Measurements from ENCODE around the gene RALGAPA1.

The RALGAPA1 gene

GRCh38 chr14:35556548-35556947 lies 252.5 kb downstream of the RALGAPA1 start:
- Histone ChIP-seq H3K27ac (ENCODE audit: low read length) (no peak overlapping the region), H3K4me1 (ENCODE audit: control insufficient read depth in 1 of 2, insufficient read depth in 2 of 2, low read length in 2 of 2) (no peaks in the 10 kb centered on the region), H3K36me3 (ENCODE audit: control insufficient read depth in 1 of 2, insufficient read depth in 2 of 2, low read length in 2 of 2) (no peaks in the 10 kb centered on the region), H3K27me3 (ENCODE audit: low read depth, low read length) (no peaks in the 10 kb centered on the region), H3K9me3 (ENCODE audit: control insufficient read depth in 1 of 2, low read length in 2 of 2) (no peaks in the 10 kb centered on the region), H3K4me3 (ENCODE audit: low read depth in 1 of 2, low read length in 2 of 2) (no peak overlapping the region)

GRCh38 chr14:35553808-35554207 lies 255.3 kb downstream of the RALGAPA1 start:
- Histone ChIP-seq H3K36me3 (ENCODE audit: control insufficient read depth in 1 of 2, insufficient read depth in 2 of 2, low read length in 2 of 2) (peaks cover 0 to 1% of the 10 kb centered on the region in 2 donors), H3K9me3 (ENCODE audit: control insufficient read depth in 1 of 2, low read length in 2 of 2) (no peaks in the 10 kb centered on the region), H3K27me3 (ENCODE audit: low read depth, low read length) (no peaks in the 10 kb centered on the region), H3K4me3 (ENCODE audit: low read depth in 1 of 2, low read length in 2 of 2) (no peak overlapping the region), H3K27ac (ENCODE audit: low read length) (no peak overlapping the region), H3K4me1 (ENCODE audit: control insufficient read depth in 1 of 2, insufficient read depth in 2 of 2, low read length in 2 of 2) (no peaks in the 10 kb centered on the region)

- Histone ChIP-seq H3K27me3 (ENCODE audit: low read depth, low read length) (no peaks in the 10 kb centered on the region), H3K9me3 (ENCODE audit: control insufficient read depth in 1 of 2, low read length in 2 of 2) (no peaks in the 10 kb centered on the region), H3K36me3 (ENCODE audit: control insufficient read depth in 1 of 2, insufficient read depth in 2 of 2, low read length in 2 of 2) (peaks cover 4% of the 10 kb centered on the region in 2 donors), H3K4me3 (ENCODE audit: low read depth in 1 of 2, low read length in 2 of 2) (no peak overlapping the region), H3K4me1 (ENCODE audit: control insufficient read depth in 1 of 2, insufficient read depth in 2 of 2, low read length in 2 of 2) (no peaks in the 10 kb centered on the region), H3K27ac (ENCODE audit: low read length) (no peak overlapping the region)
Observed at GRCh38 chr14:35551081-35551480, 258.0 kb downstream of the RALGAPA1 start.

DNA sequence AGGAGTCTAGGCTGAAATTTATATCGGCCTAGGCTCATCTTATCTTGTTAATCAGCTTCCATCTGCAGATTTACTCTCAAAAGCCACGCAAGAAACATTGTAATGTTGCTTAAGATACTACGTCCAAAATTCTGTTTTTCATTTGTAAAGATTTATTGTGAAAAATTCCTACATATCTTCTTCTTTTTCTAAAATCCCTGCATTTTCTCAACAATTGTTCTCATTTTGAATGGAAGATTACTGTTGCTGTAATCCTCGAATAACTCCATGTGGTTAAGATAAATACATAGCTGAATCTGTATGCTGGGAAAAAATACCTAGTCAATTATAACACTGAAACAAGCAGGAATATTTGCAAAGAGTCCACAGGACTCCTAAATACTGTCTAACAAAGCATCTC lies 259.5 kb downstream of the RALGAPA1 start:
- no peaks in the 10 kb centered on the region for H3K9me3 ChIP-seq (ENCODE audit: control insufficient read depth in 1 of 2, low read length in 2 of 2)
- no peak overlapping the region for H3K27ac ChIP-seq (ENCODE audit: low read length)
- no peaks in the 10 kb centered on the region for H3K4me1 ChIP-seq (ENCODE audit: control insufficient read depth in 1 of 2, insufficient read depth in 2 of 2, low read length in 2 of 2)
- peaks cover 4% of the 10 kb centered on the region in 2 donors for H3K36me3 ChIP-seq (ENCODE audit: control insufficient read depth in 1 of 2, insufficient read depth in 2 of 2, low read length in 2 of 2)
- H3K27me3 ChIP-seq (ENCODE audit: low read depth, low read length), result no peaks in the 10 kb centered on the region
- H3K4me3 ChIP-seq (ENCODE audit: low read depth in 1 of 2, low read length in 2 of 2), result no peak overlapping the region

DNA sequence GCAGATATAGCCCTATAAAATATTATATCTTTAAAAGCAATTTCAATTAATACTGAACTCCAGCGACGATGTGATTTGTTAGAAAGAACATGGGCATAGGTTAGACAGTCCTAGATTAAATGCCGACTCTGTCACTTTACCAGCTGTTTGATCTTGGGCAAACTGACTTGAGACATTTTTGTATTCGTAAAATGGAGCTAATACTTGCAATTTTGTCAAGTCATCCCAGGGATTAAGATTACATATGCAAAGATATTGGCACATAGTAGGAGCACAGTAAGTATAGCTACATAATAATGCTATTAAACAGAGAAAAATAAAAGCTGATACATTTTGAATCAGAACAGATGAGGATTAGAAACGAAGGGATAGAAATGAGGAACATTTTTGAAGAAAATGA lies 266.1 kb downstream of the RALGAPA1 start:
- Histone ChIP-seq H3K4me3 (ENCODE audit: low read depth in 1 of 2, low read length in 2 of 2) (no peak overlapping the region), H3K27me3 (ENCODE audit: low read depth, low read length) (no peaks in the 10 kb centered on the region), H3K4me1 (ENCODE audit: control insufficient read depth in 1 of 2, insufficient read depth in 2 of 2, low read length in 2 of 2) (no peaks in the 10 kb centered on the region), H3K9me3 (ENCODE audit: control insufficient read depth in 1 of 2, low read length in 2 of 2) (no peaks in the 10 kb centered on the region), H3K36me3 (ENCODE audit: control insufficient read depth in 1 of 2, insufficient read depth in 2 of 2, low read length in 2 of 2) (peaks cover 0 to 6% of the 10 kb centered on the region in 2 donors), H3K27ac (ENCODE audit: low read length) (no peak overlapping the region)

DNA sequence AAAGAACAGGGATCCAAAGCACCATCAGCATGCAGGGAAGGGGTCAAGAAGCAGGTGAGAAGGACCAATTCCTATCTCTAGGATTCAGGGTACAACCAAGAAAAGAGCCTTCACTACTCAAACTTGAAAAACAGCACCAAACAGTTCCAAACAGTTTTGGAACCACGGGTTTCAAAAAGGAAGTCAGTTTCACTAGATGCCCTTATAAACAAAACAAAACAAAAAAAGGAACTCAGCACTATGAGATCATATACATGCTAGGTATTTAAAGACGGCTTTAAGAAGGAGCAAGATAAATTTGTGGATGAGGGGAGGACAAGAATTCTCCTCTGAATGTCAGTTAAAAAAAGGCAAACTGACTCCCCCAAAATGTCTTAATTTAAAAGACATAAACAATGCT lies 269.1 kb downstream of the RALGAPA1 start:
- Histone ChIP-seq H3K4me3 (ENCODE audit: low read depth in 1 of 2, low read length in 2 of 2) (no peak overlapping the region), H3K27ac (ENCODE audit: low read length) (no peak overlapping the region), H3K36me3 (ENCODE audit: control insufficient read depth in 1 of 2, insufficient read depth in 2 of 2, low read length in 2 of 2) (peaks cover 0 to 6% of the 10 kb centered on the region in 2 donors), H3K4me1 (ENCODE audit: control insufficient read depth in 1 of 2, insufficient read depth in 2 of 2, low read length in 2 of 2) (peaks cover 0 to 7% of the 10 kb centered on the region in 2 donors), H3K27me3 (ENCODE audit: low read depth, low read length) (peaks cover 9% of the 10 kb centered on the region), H3K9me3 (ENCODE audit: control insufficient read depth in 1 of 2, low read length in 2 of 2) (no peaks in the 10 kb centered on the region)

- Histone ChIP-seq H3K27ac (ENCODE audit: low read length) (no peak overlapping the region), H3K36me3 (ENCODE audit: control insufficient read depth in 1 of 2, insufficient read depth in 2 of 2, low read length in 2 of 2) (no peaks in the 10 kb centered on the region), H3K9me3 (ENCODE audit: control insufficient read depth in 1 of 2, low read length in 2 of 2) (no peaks in the 10 kb centered on the region), H3K4me1 (ENCODE audit: control insufficient read depth in 1 of 2, insufficient read depth in 2 of 2, low read length in 2 of 2) (peaks cover 0 to 29% of the 10 kb centered on the region in 2 donors), H3K4me3 (ENCODE audit: low read depth in 1 of 2, low read length in 2 of 2) (peak overlapping the region in 1 of 2 donors; percentile 84), H3K27me3 (ENCODE audit: low read depth, low read length) (peaks cover 39% of the 10 kb centered on the region)
Observed at GRCh38 chr14:35535483-35536112, 273.5 kb downstream of the RALGAPA1 start.

GRCh38 chr14:35534873-35535482 lies 274.1 kb downstream of the RALGAPA1 start:
- Histone ChIP-seq H3K4me1 (ENCODE audit: control insufficient read depth in 1 of 2, insufficient read depth in 2 of 2, low read length in 2 of 2) (peaks cover 0 to 29% of the 10 kb centered on the region in 2 donors), H3K36me3 (ENCODE audit: control insufficient read depth in 1 of 2, insufficient read depth in 2 of 2, low read length in 2 of 2) (no peaks in the 10 kb centered on the region), H3K9me3 (ENCODE audit: control insufficient read depth in 1 of 2, low read length in 2 of 2) (no peaks in the 10 kb centered on the region), H3K4me3 (ENCODE audit: low read depth in 1 of 2, low read length in 2 of 2) (peak overlapping the region in 1 of 2 donors; percentile 84), H3K27ac (ENCODE audit: low read length) (no peak overlapping the region), H3K27me3 (ENCODE audit: low read depth, low read length) (peaks cover 39% of the 10 kb centered on the region)

- Histone ChIP-seq H3K27me3 (ENCODE audit: low read depth, low read length) (peaks cover 39% of the 10 kb centered on the region), H3K36me3 (ENCODE audit: control insufficient read depth in 1 of 2, insufficient read depth in 2 of 2, low read length in 2 of 2) (no peaks in the 10 kb centered on the region), H3K9me3 (ENCODE audit: control insufficient read depth in 1 of 2, low read length in 2 of 2) (no peaks in the 10 kb centered on the region), H3K27ac (ENCODE audit: low read length) (no peak overlapping the region), H3K4me3 (ENCODE audit: low read depth in 1 of 2, low read length in 2 of 2) (peak overlapping the region; percentile 50 to 84), H3K4me1 (ENCODE audit: control insufficient read depth in 1 of 2, insufficient read depth in 2 of 2, low read length in 2 of 2) (peaks cover 0 to 29% of the 10 kb centered on the region in 2 donors)
Observed at GRCh38 chr14:35534208-35534872, 274.8 kb downstream of the RALGAPA1 start.

DNA sequence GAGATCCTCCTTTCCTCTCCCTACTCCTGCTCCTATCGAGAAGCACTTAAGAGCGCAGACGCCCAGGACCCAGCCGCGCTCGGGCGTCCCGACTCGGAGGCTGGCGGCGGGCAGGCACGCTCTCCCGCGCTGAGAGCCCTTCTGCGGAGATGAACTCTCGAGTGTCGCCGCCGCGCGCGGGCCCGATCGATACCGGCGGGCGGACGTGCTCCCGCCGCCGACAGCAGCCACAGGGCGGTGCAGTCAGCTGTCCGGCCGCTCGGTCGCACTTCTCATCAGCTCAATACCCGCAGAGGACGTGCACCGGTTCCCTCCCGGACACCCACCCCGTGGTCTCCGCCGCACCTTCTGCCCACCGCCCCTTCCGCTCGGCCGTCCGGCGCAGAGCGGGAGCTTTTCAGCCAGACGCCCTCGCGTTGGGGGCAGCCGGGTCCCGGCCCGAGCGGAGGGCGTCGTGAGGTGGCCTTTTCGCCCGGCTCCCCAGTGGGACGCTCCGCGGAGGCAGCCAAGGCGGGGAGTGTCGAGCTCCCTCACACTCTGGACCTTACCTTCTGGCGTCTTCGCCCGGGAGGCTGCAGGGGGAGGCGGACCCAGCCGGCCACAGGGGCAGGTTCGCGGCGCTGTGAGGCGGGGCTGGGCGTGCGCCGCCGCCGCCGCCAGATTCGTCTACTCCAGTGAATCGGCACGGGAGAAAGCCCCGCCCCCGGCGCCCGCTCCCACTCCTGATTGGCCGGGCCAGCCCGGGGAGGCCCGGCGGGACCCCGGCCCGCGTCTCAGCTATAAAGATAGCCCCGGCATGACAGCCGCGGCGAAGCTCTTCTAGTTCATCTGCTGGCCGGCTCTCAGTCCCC lies 275.5 kb downstream of the RALGAPA1 start, which contains the start of gene INSM2:
Gene INSM2, plus strand, starts transcription at position 808 of the 851 bp plus-strand sequence. CDS start 89 bp downstream, outside the sequence.
- Histone ChIP-seq H3K36me3 (ENCODE audit: control insufficient read depth in 1 of 2, insufficient read depth in 2 of 2, low read length in 2 of 2) (no peaks in the 10 kb centered on the region), H3K27ac (ENCODE audit: low read length) (no peak within 1 kb of the TSS), H3K4me3 (ENCODE audit: low read depth in 1 of 2, low read length in 2 of 2) (peak within 1 kb of the TSS; percentile 50 to 84), H3K4me1 (ENCODE audit: control insufficient read depth in 1 of 2, insufficient read depth in 2 of 2, low read length in 2 of 2) (peaks cover 0 to 29% of the 10 kb centered on the region in 2 donors), H3K27me3 (ENCODE audit: low read depth, low read length) (peaks cover 39% of the 10 kb centered on the region), H3K9me3 (ENCODE audit: control insufficient read depth in 1 of 2, low read length in 2 of 2) (no peaks in the 10 kb centered on the region)

All from muscle layer of duodenum (tissue), 2 donors.